Measurements from ENCODE around the gene ANKH. TPM values are rescaled to one million over a fixed set of nuclear protein-coding genes. Genes with fewer than 3 reads are reported as not detected.
A peak's percentile ranks its signal among the peaks of the same experiment; 100 is the strongest.

The ANKH gene
- total and polyA plus RNA-seq, 10 of the 15 experiments (the other 5 are each of a cell fraction or from before 2014, with no cell fraction given), result 2.1 to 43.9 (median 14.4) TPM

GRCh38 chr5:14696851-14697250 is 174.7 kb downstream of the ANKH start:
- POLR2A ChIA-PET, result no interaction called here
- ATAC-seq (no peak), FAIRE-seq (no peak), DNase-seq (ENCODE audit: low read depth, low spot score) (no peak)
- no peak overlapping the region for H3K4me2 ChIP-seq (ENCODE audit: control insufficient read depth, insufficient read depth)
- peaks cover 33 to 59% of the 10 kb centered on the region in 2 experiments for H3K36me3 ChIP-seq (ENCODE audit: control insufficient read depth in 2 of 2, insufficient read depth in 2 of 2, low read length in 1 of 2)
- no peak overlapping the region for H3K4me3 ChIP-seq
- CTCF ChIA-PET, result interaction anchor here (1.8 kb wide), 1 partner anchor 30 kb away, joined by 6 read pairs; no protein-coding TSS in a partner anchor
- H4K20me1 ChIP-seq (ENCODE audit: control insufficient read depth, insufficient read depth), result no peaks in the 10 kb centered on the region; the same call in 1 of the 2 replicates
- no peak overlapping the region for H3K27ac ChIP-seq (ENCODE audit: control insufficient read depth, insufficient read depth)
- no peak overlapping the region for H2AFZ ChIP-seq (ENCODE audit: control insufficient read depth, low read depth, low read length)
- H3K9ac ChIP-seq (ENCODE audit: control insufficient read depth, insufficient read depth, low read length), result no peak overlapping the region
- no peaks in the 10 kb centered on the region for H3K27me3 ChIP-seq (replicated peaks in 1 of 2; ENCODE audit: control insufficient read depth in 2 of 2, insufficient read depth in 2 of 2, low read length in 1 of 2)
- RAD21 ChIA-PET (ENCODE audit: unreplicated experiment), result no interaction called here
- TSS peak; percentile 27 for BruUV-seq (replicated peaks)
- in situ Hi-C loops (cut with MboI) (no loop called here), intact Hi-C loops (cut with micrococcal nuclease; ENCODE audit: unreplicated experiment) (no loop called here)
- H3K9me3 ChIP-seq (replicated peaks; ENCODE audit: control insufficient read depth, insufficient read depth, low read length), result no peaks in the 10 kb centered on the region
- no peaks in the 10 kb centered on the region; the same call in 1 of the 2 replicates for H3K79me2 ChIP-seq (ENCODE audit: control insufficient read depth, insufficient read depth, low read length)
- 98% methylated on average over 3 of the region's 3 CpGs for WGBS (ENCODE audit: insufficient coverage, insufficient replicate concordance, low lambda C conversion rate, missing lambda C conversion rate)
- SMC1A ChIA-PET (ENCODE audit: uncharacterized antibody, unreplicated experiment), result interaction anchor here (1.2 kb wide), 1 partner anchor 17 kb away, joined by 3 read pairs; no protein-coding TSS in a partner anchor
- TF ChIP-seq POLR2AphosphoS5 (IDR thresholded peaks at IDR 0.05; ENCODE audit: low read length), result peak; percentile 61
- TF ChIP-seq HSF1 (IDR thresholded peaks at IDR 0.05; ENCODE audit: low read depth, low read length), result no peak
- no peaks in the 10 kb centered on the region for H3K4me1 ChIP-seq (ENCODE audit: control insufficient read depth, insufficient read depth, low read length)

DNA sequence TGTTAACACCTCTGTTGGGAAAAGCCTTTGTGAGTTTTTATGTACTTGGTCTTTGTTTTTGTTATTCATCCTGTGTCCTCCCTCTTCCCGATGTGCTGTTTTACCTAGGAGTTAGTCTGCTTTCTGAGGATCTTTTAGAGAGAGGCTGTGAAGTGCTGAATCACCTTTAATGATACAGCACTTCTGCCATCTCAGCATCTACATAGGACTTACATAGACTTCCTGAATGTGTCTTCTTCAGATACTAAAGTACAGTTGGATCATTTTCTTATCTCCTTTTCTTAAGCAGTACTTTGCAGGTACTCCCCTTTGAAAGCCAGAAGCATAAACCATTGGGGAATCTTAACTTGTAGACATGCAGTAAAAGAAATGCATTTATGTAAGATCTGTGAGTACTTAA is 175.5 kb downstream of the ANKH start:
- ChIA-PET POLR2A (no interaction called here), CTCF (interaction anchor here (2.1 kb wide), 1 partner anchor 10 kb away, joined by 14 read pairs; no protein-coding TSS in a partner anchor)
- H3K36me3 ChIP-seq (ENCODE audit: control insufficient read depth in 2 of 2, insufficient read depth in 2 of 2, low read length in 1 of 2), result peaks cover 30 to 60% of the 10 kb centered on the region in 2 experiments
- TF ChIP-seq SRF (IDR thresholded peaks at IDR 0.05; ENCODE audit: low read depth in 2 of 2, low read length in 2 of 2), result no peak
- no peak for TF ChIP-seq JUND (IDR thresholded peaks at IDR 0.05; ENCODE audit: low read depth, low read length)
- TF ChIP-seq ZBTB4 (CRISPR knock-in tag; IDR thresholded peaks at IDR 0.05), result no peak
- no peak for TF ChIP-seq ZBED1 (IDR thresholded peaks at IDR 0.05; ENCODE audit: borderline replicate concordance)
- no peak for TF ChIP-seq MYC (IDR thresholded peaks at IDR 0.05; ENCODE audit: insufficient read depth, insufficient read length, insufficient replicate concordance, low read length, severe bottlenecking)
- TF ChIP-seq CHD4 (IDR thresholded peaks at IDR 0.05), result no peak
- TF ChIP-seq KLF5 (IDR thresholded peaks at IDR 0.05; ENCODE audit: partially characterized antibody), result no peak
- no peak for TF ChIP-seq EZH2 (IDR thresholded peaks at IDR 0.05; ENCODE audit: borderline replicate concordance, control insufficient read depth, low read depth, low read length)
- no peak for TF ChIP-seq MXI1 (IDR thresholded peaks at IDR 0.05; ENCODE audit: low read depth, low read length)
- TF ChIP-seq CBX5 (IDR thresholded peaks at IDR 0.05; ENCODE audit: low read depth), result no peak

More for the DNA sequence above, 175.5 kb downstream of the ANKH start:
- Histone ChIP-seq H3K4me2 (ENCODE audit: control insufficient read depth, insufficient read depth) (no peak overlapping the region), H3K27ac (ENCODE audit: control insufficient read depth, insufficient read depth) (no peak overlapping the region), H4K20me1 (ENCODE audit: control insufficient read depth, insufficient read depth) (no peaks in the 10 kb centered on the region; the same call in 1 of the 2 replicates), H3K27me3 (replicated peaks in 1 of 2; ENCODE audit: control insufficient read depth in 2 of 2, insufficient read depth in 2 of 2, low read length in 1 of 2) (no peaks in the 10 kb centered on the region), H3K4me1 (ENCODE audit: control insufficient read depth, insufficient read depth, low read length) (no peaks in the 10 kb centered on the region), H2AFZ (ENCODE audit: control insufficient read depth, low read depth, low read length) (no peak overlapping the region), H3K79me2 (ENCODE audit: control insufficient read depth, insufficient read depth, low read length) (no peaks in the 10 kb centered on the region; the same call in 1 of the 2 replicates), H3K9me3 (replicated peaks; ENCODE audit: control insufficient read depth, insufficient read depth, low read length) (no peaks in the 10 kb centered on the region), H3K4me3 (no peak overlapping the region), H3K9ac (ENCODE audit: control insufficient read depth, insufficient read depth, low read length) (no peak overlapping the region)
- FAIRE-seq, result no peak
- RAD21 ChIA-PET (ENCODE audit: unreplicated experiment), result no interaction called here
- no peak for DNase-seq (ENCODE audit: low read depth, low spot score)
- no TSS peak for BruUV-seq (replicated peaks)
- WGBS (ENCODE audit: insufficient coverage, insufficient replicate concordance, low lambda C conversion rate, missing lambda C conversion rate), result 93% methylated on average over 1 of the region's 1 CpG
- ATAC-seq, result no peak
- intact Hi-C loops (cut with micrococcal nuclease; ENCODE audit: unreplicated experiment), result no loop called here
- in situ Hi-C loops (cut with MboI), result no loop called here
- SMC1A ChIA-PET (ENCODE audit: uncharacterized antibody, unreplicated experiment), result interaction anchor here (1.0 to 1.6 kb wide), 3 partner anchors 11 to 47 kb away, joined by 3 to 6 read pairs (median 3); no protein-coding TSS in a partner anchor

Data from GM12878 (cell line).